Measurements from ENCODE around the gene VEGFA.

Gene VEGFA

GRCh38 chr6:43769526-43770371, at the start of gene VEGFA:
Gene VEGFA, plus strand, starts transcription at chr6:43770211.
- DNase-seq, result peak; percentile 87

- no peak for DNase-seq
Observed at GRCh38 chr6:43720999-43721398, 49.0 kb upstream of the VEGFA start.

- DNase-seq, result peak in 1 of 2 donors; percentile 25
Observed at GRCh38 chr6:43722920-43723545, 47.0 kb upstream of the VEGFA start.

GRCh38 chr6:43723737-43724295, 46.2 kb upstream of the VEGFA start:
- peak; percentile 68 to 77 for DNase-seq

GRCh38 chr6:43724354-43724753, 45.7 kb upstream of the VEGFA start:
- no peak for DNase-seq

GRCh38 chr6:43724914-43725642, 44.9 kb upstream of the VEGFA start:
- DNase-seq, result peak; percentile 70 to 87

GRCh38 chr6:43725643-43726580, 44.1 kb upstream of the VEGFA start:
- DNase-seq, result no peak

- DNase-seq, result no peak
Observed at GRCh38 chr6:43727634-43728033, 42.4 kb upstream of the VEGFA start.

GRCh38 chr6:43728586-43728985, 41.4 kb upstream of the VEGFA start:
- no peak for DNase-seq

GRCh38 chr6:43729537-43729936, 40.5 kb upstream of the VEGFA start:
- no peak for DNase-seq

- DNase-seq, result no peak
Observed at GRCh38 chr6:43730634-43731033, 39.4 kb upstream of the VEGFA start.

- DNase-seq, result peak; percentile 51 to 67
Observed at GRCh38 chr6:43733471-43734293, 36.3 kb upstream of the VEGFA start.

GRCh38 chr6:43734294-43734665, 35.7 kb upstream of the VEGFA start:
- no peak for DNase-seq

- DNase-seq, result no peak
Observed at GRCh38 chr6:43735642-43736199, 34.3 kb upstream of the VEGFA start.

- no peak for DNase-seq
Observed at GRCh38 chr6:43736211-43736786, 33.7 kb upstream of the VEGFA start.

GRCh38 chr6:43736844-43737243, 33.2 kb upstream of the VEGFA start:
- DNase-seq, result no peak

- no peak for DNase-seq
Observed at GRCh38 chr6:43737272-43738081, 32.5 kb upstream of the VEGFA start.

GRCh38 chr6:43738267-43738676, 31.7 kb upstream of the VEGFA start:
- no peak for DNase-seq

GRCh38 chr6:43738877-43739641, 31.0 kb upstream of the VEGFA start:
- no peak for DNase-seq
